GM23338 (cell line): ENCODE data around the gene CCDC27.

ENCODE experiments used
- CTCF ChIP-seq, 2 experiments: fragments of 200-600 bp in 1 of 2; sonication (generic) in 1 of 2; conservative IDR thresholded peaks; 2 replicates each; pipeline versions ENCODE4 v1.5.1 to v1.6.1; 2016 to 2017; ENCODE audit warnings: antibody characterized with exemption in 2 of 2, low read depth in 2 of 2, mild to moderate bottlenecking in 2 of 2, moderate library complexity in 1 of 2
- EZH2 ChIP-seq: fragments of 200-600 bp; sonication (generic); IDR thresholded peaks from one replicate; pipeline ENCODE4 v1.8.0; 2017; ENCODE audit warnings: antibody characterized with exemption, mild to moderate bottlenecking, low read depth; ENCODE audit not compliant: unreplicated experiment
- EZH2phosphoT487 ChIP-seq: fragments of 200-600 bp; sonication (generic); IDR thresholded peaks from one replicate; pipeline ENCODE4 v1.8.1; 2018; ENCODE audit warnings: antibody characterized with exemption; ENCODE audit not compliant: unreplicated experiment
- POLR2AphosphoS5 ChIP-seq: IDR thresholded peaks from 2 replicates; pipeline ENCODE4 v1.6.1; 2016; ENCODE audit warnings: antibody characterized with exemption, low read depth
- REST ChIP-seq: IDR thresholded peaks from one replicate; pipeline ENCODE4 v1.6.1; 2018; ENCODE audit warnings: antibody characterized with exemption; ENCODE audit not compliant: unreplicated experiment

GRCh38 chr1:3730543-3731247 is 21.6 kb upstream of the CCDC27 start:
- TF ChIP-seq POLR2AphosphoS5 (no peak), EZH2phosphoT487 (no peak), CTCF (conservative IDR thresholded peaks at IDR 0.05; ENCODE audit: low read depth in 2 of 2) (no peak), EZH2 (no peak), REST (no peak)
